Stimulated activated CD4-positive, alpha-beta T cell treated with anti-CD3 and anti-CD28 coated beads, Interleukin-1b, Interleukin-23, amount 100 ng/mL, for 4 hours (primary cell): Measurements from ENCODE around the gene LMOD3.

Experiments used
- DNase-seq, 2 donors: peaks; one replicate each; pipeline ENCODE4 v3.0.0-alpha.2; 2020; ENCODE audit warnings: low read depth in 2 of 2

Gene LMOD3

GRCh38 chr3:69122403-69122802 is at the start of gene LMOD3:
TSS of gene LMOD3 (minus strand) at chr3:69122595. CDS start at chr3:69122386, 209 bp downstream.
- no peak for DNase-seq

DNA sequence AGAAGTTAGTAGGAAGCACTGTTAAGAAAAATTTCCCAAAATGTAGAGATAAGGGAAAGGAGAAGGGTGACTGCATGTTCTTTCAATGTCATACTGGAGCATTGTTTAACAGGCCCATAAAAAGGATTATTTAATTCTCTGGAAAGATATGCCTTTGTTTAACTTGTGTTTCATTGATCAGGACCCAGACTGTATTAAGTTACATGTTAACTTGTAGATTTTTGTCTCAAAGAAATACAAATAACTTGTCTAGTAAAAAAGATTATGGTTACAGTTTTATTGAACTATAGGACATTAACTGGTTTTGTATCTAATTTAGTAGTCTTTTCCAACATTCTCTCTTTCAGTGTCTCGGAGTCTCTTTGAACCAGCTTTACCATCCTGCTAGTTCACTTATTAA is 49.7 kb upstream of the LMOD3 start:
- no peak for DNase-seq

- DNase-seq = no peak
Observed at GRCh38 chr3:69166446-69166845, 44.1 kb upstream of the LMOD3 start.

DNA sequence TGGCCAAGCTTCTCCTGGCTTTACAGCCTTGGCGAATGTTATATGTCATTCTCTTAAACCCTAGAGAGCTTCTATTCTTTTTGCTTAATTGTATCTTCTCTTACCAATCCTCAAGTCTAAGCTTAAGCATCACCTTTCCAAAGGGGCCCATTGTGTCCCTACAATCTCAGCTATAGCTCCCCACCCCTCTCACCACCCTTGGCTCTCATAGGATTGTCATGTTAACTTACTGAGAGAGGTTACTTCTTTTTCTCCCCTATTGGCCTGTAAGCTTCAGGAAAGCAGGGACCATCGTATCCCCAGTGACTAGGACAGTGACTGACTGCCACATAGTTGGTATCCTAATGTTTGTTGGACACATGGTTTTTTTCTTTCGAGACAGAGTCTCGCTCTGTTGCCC is 43.3 kb upstream of the LMOD3 start:
- no peak for DNase-seq

DNA sequence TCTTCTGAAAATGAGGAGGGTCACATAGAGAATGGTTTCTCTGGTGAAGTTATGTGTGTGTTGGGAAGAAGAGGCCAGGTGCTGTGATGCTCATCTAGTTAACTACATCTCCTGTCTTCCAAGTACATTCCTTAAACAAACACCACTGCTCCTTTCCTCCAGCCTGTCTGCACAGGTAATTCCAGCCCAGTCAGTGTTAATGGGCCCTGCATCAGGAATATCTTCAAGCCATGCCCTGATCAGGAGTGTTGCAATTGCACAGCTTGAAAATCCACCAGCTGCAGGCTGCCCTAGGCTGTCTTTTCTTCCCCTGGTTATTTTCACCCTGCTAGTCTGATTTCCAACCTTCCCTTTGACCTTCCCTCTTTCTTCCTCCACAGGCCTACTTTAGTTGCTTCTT is 41.9 kb upstream of the LMOD3 start:
- no peak for DNase-seq

DNA sequence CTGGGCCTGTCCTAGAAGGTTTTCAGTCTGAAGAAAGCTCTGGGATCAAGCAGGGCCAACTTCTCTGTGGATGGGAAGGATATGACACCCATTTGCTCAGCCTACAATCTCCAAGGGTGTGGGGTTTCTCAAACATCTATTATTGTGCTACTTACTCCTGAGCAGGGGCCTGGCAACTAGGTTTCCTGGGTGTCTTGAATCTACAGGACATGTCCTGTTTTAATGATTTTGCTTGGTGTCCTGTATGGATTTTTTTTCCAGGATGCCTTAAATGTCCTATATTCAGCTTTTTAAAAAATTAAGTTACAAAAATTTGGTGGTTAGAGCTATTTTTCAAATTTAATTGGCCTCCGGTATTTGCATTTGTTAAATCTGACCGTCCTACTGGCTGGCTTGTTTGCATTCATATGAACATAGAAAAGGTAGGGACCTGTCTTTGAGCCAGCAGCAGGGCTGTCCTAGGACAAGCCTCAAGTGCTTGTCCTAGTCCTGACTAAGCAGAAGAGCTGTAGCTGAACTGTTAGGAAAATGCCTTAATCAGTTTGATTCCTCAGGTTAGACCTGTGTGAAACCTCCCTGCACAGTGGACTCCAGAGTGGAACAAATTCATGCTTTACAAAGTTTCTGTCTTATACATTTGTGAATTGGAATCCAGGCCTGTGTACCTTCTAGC is 40.0 kb upstream of the LMOD3 start:
- DNase-seq = no peak

GRCh38 chr3:69161587-69162307 is 39.4 kb upstream of the LMOD3 start:
- DNase-seq = peak in 1 of 2 donors; percentile 34

DNA sequence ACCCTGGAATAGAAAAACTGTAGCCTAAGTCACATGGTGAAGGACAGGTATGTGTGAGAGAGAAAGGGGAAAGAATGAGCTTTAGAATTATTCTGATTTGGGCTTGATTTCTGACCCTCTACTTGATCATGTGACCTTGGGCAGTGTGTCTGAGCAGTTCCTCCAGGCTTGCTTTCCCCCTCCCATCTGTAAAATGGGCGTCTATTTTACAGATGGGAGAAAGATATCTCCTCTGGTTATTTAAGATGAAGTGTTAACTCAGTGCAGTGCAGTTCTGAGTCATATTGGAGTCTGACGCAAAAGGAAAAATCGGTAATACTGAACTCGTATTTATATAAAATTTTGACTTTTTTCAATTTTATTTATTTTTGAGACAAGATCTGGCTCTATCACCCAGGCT is 38.1 kb upstream of the LMOD3 start:
- no peak for DNase-seq

DNA sequence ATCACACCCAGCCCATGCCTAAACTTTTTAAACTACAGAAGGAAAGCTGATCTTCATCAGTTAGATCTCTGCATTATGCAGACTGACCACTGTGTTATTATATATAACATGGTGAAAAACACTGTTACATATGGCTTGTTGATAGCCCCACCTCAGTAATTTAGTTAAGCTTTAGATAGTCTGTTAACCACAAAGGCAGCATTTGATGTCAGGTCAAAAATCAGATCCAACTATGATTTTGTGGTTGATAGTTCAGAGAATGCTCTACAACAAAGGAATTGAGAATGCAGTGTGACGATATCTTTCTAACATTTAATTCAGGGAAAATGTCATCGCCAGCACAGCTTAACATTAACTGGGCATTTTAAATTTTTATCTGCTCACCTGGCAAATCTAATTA is 37.7 kb upstream of the LMOD3 start:
- no peak for DNase-seq

- DNase-seq = no peak
Observed at GRCh38 chr3:69149586-69149985, 27.2 kb upstream of the LMOD3 start.

DNA sequence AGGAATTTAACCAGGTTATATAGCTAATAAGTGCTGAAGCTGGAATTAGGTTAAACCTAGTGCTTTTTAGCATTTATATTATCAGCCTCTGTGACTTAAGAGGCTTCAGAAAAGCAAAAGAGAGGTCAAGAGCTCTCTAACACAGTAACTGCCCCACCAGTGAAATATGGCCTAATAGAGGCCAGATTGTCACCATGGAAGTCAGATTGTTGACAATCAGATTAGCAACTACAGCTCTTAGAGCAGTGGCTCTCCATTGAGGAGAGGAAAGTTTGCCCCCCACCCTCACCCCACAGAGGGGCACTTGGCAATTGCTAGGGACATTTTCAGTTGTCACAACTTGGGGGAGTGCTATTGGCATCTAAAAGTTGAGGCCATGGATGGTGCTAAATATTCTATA is 23.3 kb upstream of the LMOD3 start:
- no peak for DNase-seq

- no peak for DNase-seq
Observed at GRCh38 chr3:69144631-69145245, 22.3 kb upstream of the LMOD3 start.

- no peak for DNase-seq
Observed at GRCh38 chr3:69143612-69144011, 21.2 kb upstream of the LMOD3 start.

DNA sequence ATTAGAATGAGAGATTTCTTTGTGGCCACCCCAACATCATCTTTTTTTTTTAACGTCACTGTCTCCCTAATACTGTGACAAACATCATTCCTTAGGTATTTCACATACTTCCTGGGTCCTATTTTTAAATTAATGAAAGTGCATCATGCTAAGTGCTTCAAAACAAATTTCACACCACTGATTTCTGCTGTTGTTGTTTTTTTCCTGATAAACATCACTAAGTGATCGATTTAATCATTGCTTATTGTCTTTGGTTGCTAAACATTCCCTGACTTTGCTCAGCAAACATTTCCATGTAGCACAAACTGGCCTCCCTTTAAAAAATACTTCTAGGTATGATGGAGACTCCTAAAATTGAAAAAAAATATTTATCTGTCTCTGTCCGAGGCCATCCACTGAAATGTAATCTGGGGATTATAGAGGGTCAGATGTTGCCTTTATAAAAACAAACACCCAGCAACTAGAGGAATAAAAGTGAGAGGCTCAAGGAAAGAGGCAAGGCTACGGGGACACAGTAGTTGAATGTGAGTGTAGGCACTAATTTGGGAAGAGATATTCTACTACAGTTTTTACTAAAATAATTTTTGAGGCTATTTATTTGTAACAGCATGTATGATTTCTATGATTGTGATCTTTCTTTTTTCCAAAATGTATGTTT is 20.5 kb upstream of the LMOD3 start:
- DNase-seq = no peak

- no peak for DNase-seq
Observed at GRCh38 chr3:69142090-69142489, 19.7 kb upstream of the LMOD3 start.

DNA sequence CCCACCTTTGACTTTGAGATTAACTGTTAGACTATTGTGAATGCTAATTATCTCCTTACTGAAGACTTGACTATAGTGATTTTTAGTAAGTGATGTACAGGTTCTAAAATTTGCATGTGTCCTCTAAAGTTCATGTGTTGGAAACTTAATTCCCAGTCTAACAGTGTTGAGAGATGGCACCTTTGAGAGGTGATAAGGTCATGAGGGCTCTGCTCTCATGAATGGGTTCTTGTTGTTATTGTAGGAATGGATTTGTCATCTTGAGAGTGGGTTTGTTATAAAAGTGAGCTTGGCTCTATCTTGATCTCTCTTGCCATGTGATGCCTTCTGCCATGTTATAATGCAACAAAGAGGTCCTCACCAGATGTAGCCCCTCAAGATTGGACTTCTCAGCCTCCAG is 18.9 kb upstream of the LMOD3 start:
- no peak for DNase-seq

- no peak for DNase-seq
Observed at GRCh38 chr3:69137412-69137811, 15.0 kb upstream of the LMOD3 start.

- no peak for DNase-seq
Observed at GRCh38 chr3:69137005-69137404, 14.6 kb upstream of the LMOD3 start.

- DNase-seq = no peak
Observed at GRCh38 chr3:69130689-69131088, 8.3 kb upstream of the LMOD3 start.

DNA sequence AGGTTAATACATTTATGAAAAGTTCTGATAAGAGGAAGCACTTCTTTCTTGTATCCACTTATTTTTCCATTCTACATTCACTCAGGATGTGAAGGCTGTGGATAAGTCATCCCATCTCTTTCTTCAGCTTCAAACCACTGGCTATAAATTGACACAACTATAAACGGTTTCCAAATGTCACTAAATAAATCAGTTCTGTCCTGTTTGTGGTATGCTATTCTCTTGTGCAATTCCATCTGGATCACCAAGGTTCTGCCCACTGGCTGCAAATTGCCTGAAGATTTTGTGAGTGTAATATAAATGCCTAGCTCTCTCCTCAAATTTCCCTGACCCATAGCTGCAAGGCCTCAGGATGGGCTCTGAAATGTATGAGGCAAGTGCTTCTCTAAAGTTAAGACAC is 7.1 kb upstream of the LMOD3 start:
- no peak for DNase-seq

DNA sequence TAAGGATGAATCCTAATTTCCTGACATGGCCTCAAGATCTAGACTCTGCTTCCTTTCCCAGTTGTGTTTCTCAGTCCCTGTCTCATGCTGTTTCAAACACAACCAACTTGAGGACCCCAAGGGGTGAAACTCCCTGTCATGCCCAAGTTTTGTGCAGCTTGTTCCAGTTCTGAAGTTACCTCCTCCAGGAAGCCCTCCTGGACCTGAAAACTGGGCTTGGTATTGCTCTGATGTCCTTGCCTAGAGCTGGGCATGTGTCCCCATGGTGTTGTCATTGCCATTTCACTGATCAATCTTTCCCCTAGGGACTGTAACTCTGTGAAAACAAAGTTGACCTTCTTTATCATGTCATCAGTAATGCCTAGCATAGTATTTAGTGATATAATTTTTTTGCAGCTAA is 6.1 kb upstream of the LMOD3 start:
- no peak for DNase-seq

DNA sequence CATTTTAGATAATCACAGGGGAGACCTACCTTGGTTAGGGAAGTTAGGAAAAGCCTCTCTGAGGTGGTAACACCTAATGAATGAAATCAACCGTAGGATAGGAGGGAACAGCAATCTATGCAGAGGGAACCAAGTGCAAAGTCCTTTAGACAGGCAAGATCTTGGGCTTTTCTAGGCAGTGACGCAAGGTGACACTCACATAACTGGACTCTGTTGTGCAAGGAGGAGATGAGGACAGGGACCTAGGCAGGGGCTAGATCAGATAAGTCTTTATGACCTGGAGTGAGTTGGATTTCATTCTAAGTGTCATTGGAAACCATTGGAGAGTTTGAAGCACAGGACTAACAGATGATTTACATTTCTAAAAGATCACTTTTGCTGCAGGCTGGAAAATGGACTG is 4.6 kb upstream of the LMOD3 start:
- no peak for DNase-seq

DNA sequence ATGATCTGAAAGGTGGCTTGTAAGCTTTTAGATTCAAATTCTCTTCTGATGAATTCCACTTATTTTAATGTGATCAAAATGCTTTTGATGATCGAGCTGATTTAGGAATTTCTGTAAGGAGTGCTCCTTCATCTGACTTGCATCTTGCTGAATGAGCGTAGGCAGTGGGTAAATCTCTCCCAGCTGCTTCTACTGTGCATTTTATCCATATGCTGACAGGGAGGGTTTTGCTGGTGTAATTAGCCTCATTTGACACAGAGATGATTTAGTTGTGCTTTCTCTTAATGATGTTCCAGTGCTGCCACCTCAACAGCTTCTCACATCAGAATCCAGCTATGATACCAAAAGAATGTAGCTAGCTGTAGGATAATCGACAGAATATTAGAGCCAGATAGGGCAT is 3.8 kb upstream of the LMOD3 start:
- no peak for DNase-seq
